H4 (cell line): ENCODE results near the gene OPRL1. TPM values are rescaled to one million over a fixed set of nuclear protein-coding genes. Genes with fewer than 3 reads are reported as not detected.
"Not testable (repeated sequence)": the region's sequence is repeated elsewhere in the genome, so short reads cannot be mapped to it uniquely, and the experiment has no call there.

ENCODE experiments used
- DNase-seq: peaks from one replicate; pipeline ENCODE4 v3.0.0-alpha.2; 2015; ENCODE audit warnings: low spot score
- total RNA-seq: library from RNA; depleted of rRNA; stranded (reverse); fragments of >200 nt; shearing (Covaris generic); gene quantifications from 2 replicates; pipeline ENCODE4 v1.2.3, GENCODE V29; 2014

OPRL1 gene
- total RNA-seq, 1 experiment from 2014 or later: 0.97 TPM

DNA sequence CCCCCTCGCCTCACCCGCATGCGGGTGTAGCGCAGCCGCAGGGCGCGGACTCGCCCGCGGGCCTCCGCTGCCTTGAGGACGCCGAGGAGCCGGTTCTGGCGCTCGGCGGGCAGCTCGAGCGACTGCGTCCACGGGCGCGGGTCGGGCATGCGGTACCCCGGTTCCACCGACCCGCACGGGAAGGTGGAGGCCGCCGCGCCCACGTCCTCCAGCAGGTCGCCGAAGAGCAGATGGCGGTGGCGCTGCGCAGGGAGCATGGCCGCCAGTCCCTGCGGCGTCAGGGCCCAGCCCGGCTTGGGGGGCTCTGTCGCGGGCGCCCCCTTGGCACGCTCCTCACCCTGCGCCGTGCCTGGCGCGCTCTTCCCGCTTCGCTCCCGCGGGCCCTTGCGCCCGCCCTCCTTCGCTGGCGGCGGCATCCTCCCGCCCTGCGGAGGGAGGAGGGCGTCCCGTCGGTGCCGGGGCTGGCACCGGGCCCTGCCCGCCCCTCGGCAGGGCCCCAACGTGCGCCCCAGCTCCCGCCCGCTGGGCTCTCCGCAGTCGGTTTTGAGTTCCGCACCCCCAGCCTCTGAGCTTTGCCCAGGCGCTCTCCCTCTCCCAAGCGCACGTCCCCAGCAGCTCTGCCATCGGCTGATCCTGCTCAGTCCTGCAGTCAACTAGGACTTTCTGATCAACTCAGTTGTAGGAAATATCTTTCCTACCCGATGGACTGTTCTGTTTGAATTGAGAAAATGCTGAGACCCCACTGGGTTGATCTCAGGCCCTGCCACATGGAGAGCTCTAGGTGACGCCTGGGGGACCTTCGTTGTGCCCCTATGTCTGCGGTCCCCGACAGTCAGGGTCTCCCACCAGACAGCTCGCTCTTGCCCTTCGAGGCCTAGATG, 4.2 kb downstream of the OPRL1 start, which contains the start of gene LKAAEAR1:
Gene LKAAEAR1, minus strand, starts transcription at position 595 of the 881 bp plus-strand sequence. Its CDS starts 179 bp downstream, at position 416.
- no peak for DNase-seq

DNA sequence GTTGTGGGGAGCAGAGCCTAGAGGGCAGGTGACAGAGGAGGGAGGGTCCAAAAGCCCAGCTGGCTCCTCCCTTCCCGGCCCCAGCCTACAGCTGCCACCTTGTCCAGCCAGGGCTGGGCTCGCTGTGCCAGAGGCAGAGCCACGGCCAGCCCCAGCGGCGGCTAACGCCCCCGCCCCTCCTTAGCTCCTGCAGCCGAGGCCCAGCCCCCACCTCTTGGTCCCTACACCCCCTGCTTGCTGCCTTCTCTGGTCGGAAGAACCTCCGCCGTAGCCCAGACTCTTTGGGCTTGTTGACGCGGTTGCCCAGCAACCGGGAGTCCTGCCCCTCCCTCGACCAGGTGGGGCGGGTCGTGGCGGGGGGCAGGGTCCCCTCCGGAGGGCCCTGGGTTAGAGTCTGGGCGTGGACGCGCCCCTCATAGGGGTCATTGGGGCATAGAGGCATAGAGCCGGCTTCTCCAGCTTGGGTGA, 4.8 kb downstream of the OPRL1 start:
- no peak for DNase-seq

DNA sequence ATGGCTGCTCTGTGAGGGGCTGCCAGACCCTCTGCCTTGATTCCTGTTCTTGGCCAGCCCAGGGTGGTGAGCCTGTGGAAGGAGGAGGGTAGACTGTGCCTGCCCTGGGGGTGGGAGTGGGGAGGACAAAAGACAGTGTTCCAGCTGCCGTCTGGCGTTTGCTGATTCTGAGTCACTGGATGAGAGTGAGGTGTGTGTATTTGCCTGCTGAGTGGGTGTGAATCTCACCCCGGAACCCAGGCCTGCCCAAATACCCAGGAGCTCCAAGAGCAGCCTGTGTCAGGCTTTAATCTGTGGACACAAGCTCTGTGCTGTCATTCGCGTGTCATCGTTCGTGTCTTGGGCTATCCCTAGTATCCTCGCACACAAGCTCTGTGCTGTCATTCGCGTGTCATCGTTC, 6.9 kb downstream of the OPRL1 start:
- no peak for DNase-seq

DNA sequence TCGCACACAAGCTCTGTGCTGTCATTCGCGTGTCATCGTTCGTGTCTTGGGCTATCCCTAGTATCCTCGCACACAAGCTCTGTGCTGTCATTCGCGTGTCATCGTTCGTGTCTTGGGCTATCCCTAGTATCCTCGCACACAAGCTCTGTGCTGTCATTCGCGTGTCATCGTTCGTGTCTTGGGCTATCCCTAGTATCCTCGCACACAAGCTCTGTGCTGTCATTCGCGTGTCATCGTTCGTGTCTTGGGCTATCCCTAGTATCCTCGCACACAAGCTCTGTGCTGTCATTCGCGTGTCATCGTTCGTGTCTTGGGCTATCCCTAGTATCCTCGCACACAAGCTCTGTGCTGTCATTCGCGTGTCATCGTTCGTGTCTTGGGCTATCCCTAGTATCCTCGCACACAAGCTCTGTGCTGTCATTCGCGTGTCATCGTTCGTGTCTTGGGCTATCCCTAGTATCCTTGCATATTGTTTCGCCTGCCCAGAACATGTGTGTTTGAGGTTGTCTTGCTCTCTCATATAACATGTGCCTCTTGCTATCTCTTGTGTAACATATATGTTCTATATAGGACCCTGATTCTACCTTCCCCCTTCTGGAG, 7.4 kb downstream of the OPRL1 start:
- DNase-seq: not testable (repeated sequence)

DNA sequence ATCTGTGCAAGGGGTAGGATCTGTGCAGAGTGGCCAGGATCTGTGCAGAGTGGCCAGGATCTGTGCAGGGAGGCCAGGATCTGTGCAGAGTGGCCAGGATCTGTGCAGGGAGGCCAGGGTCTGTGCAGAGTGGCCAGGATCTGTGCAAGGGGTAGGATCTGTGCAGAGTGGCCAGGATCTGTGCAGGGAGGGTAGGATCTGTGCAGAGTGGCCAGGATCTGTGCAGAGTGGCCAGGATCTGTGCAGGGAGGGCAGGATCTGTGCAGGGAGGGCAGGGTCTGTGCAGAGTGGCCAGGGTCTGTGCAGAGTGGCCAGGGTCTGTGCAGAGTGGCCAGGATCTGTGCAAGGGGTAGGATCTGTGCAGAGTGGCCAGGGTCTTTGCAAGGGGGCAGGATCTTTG, 8.7 kb downstream of the OPRL1 start:
- not testable (repeated sequence) for DNase-seq

DNA sequence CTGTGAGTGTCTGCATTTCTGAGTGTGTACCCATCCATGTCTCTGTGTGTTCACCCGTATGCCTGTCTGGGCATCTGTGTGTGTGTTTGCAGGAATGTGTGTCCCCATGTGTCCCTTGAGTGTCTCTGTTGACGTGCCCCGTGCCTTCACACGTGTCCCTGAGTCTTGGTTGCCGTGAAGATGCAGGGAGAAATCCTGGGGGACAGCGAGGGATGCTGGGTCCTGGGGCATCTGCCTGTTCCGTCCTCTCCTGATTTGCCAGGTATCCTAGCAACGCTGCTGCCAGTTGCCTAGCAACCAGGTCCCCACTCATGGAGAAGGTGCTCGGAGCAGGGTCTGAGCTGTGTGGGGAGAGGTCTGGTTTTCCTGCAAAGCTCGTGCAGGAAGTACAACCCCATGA, 10.3 kb downstream of the OPRL1 start:
- no peak for DNase-seq

DNA sequence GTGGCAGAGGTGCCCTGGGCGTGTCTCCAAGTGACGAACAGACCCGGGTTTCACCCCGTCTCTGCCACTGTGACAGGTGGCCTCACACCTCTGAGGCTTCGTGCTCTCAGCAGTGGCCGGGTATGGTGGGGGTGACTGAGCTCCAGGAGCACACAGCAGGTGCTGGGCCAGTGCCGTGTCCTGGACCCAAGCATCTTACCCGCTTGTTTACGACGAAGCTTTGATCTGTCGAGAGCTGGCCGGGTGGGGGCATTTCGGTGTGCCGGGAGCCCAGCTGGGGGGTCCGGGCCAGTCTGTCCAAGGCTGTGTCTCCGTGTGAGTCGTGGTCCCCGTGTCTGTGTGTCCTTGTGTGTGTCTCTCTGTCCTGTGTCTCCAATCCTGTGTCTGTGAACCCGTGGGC, 11.5 kb downstream of the OPRL1 start:
- no peak for DNase-seq

DNA sequence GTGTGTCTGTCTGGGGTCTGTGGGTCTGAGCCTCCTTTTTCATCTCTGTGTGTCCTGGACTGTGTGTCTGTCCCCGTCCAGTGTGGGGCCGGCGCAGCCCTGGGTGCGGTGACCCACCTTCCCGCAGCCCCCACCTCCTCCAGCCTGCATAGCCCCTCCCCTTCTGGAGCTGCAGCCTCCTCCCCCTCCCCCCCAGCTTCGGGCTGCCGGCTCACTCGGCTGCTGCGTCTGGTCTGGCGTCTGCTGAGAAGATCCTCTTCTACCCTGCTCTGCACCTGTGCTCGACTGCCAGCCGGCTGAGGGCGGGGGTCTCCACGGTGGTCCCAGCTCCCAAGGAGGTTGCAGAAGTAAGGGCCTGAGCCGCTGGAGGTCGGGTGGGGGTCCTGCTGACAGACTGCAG, 11.9 kb downstream of the OPRL1 start:
- DNase-seq: no peak

DNA sequence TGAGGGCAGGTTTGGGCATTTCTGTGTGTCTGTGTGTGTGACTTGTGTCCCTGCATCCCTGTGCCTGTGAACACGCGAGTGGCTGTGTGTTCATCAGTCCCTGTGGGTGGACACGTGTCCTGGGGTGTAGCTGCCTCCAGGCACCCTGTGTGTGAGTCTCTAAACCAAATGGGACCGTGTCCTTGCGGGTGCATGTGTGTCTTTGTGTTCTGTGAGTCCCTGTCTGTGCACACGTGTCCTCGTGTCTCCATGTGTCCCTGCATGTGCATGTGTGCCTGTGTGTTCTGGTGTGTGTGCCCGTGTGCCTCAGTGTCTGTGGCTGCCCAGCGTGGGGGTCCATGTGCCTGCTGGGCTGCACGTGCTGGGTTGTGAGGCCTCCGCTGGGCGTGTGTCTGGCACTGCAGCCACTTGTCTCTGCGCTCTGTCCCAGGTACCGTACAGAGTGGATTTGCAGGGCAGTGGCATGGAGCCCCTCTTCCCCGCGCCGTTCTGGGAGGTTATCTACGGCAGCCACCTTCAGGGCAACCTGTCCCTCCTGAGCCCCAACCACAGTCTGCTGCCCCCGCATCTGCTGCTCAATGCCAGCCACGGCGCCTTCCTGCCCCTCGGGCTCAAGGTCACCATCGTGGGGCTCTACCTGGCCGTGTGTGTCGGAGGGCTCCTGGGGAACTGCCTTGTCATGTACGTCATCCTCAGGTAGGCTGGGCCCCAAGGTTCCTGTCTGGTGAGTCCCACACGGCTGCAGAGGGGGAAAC, 12.6 kb downstream of the OPRL1 start:
- no peak for DNase-seq

DNA sequence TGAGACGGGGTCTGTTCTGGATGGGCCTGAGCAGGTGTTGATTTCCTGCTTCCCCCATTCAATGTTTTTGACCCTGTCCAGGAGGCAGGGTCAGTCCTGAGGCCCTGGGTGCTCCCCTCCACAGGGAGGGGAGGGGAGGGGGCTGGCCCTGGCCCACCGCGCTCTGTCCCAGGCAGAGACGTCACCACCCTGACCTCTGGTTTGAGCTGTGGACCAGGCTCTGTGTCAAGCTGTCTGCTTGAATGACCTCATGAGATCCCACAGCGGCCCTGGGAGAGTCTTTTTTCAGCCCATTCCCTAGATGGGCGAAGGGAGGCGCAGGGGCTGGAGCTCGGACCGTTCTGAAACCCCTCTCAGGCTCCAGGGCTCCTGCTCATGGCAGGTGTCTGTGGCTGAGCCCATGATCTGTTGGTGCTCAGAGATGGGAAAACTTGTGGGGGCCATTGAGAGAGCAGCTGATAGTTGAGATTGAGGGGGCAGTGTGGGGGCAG, 13.2 kb downstream of the OPRL1 start:
- DNase-seq: no peak

DNA sequence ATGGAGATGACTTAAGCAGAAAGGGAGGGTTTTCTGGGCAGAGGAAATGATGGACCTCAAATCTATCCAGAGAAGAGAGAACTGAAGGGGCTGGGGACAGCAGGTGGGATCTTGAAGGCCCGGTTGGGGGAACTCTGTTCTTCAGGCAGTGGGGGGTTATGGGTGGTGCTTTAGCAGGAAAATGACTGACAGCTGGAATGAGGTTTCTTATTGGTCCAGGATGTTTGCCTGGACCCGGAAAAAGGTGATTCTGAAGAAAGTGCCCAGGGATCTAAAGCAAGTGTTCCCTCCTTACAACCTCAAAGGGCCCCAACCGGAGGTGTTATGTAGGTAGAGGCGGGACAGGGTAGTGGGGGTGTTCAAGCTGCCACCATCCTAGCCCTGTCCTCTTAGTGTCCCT, 15.6 kb downstream of the OPRL1 start:
- DNase-seq: no peak

DNA sequence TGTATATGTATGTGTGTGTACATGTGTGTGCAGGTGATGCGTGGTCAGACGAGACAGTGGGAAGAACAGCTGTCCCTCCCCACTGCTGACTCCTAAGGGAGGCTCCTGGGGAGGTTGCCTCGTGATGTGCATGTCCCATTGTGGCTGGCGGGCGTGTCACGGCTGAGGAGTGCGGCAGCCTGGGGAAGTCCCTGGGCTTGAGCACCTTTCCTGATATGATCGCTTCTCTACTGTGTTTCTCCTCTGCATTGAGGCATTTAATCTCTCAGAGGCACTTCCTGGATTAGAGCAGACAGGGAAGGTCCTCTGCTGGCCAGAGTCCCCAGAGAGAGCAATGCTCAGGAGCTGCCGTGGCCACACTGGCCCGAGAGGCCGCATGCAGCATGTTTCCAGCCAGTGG, 16.0 kb downstream of the OPRL1 start:
- DNase-seq: no peak

DNA sequence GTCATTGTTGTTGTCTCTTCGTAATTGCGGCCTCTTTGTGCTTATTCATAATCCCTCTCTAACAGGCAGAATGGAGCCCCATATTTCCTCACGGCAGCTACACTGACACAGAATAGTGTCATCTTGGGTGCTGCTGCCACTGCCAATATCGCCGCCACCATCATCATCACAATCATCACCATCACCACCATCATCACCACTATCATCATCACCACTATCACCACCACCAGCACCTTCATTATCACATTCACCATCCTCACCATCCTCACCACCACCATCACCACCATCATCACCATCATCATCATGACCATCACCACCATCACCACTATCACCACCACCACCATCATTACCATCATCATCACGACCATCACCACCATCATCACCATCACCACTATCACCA, 16.7 kb downstream of the OPRL1 start:
- DNase-seq: no peak

DNA sequence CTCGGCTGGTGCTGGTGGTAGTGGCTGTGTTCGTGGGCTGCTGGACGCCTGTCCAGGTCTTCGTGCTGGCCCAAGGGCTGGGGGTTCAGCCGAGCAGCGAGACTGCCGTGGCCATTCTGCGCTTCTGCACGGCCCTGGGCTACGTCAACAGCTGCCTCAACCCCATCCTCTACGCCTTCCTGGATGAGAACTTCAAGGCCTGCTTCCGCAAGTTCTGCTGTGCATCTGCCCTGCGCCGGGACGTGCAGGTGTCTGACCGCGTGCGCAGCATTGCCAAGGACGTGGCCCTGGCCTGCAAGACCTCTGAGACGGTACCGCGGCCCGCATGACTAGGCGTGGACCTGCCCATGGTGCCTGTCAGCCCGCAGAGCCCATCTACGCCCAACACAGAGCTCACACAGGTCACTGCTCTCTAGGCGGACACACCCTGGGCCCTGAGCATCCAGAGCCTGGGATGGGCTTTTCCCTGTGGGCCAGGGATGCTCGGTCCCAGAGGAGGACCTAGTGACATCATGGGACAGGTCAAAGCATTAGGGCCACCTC, 18.7 kb downstream of the OPRL1 start:
- DNase-seq: no peak

DNA sequence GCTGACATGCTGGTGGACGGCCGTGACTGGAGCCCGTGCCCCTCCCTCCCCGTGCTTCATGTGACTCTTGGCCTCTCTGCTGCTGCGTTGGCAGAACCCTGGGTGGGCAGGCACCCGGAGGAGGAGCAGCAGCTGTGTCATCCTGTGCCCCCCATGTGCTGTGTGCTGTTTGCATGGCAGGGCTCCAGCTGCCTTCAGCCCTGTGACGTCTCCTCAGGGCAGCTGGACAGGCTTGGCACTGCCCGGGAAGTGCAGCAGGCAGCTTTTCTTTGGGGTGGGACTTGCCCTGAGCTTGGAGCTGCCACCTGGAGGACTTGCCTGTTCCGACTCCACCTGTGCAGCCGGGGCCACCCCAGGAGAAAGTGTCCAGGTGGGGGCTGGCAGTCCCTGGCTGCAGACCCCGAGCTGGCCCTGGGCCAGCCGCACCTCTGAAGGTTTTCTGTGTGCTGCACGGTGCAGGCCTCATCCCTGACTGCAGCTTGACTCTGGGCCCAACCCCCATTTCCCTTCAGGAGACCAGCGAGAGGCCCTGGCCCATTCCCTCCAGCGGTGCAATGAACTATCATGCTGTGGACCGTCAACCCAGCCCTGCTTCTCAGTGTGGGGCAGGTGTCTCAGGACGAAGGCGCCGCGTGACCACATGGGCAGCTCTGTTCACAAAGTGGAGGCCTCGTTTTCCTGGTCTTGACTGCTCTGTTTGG, 19.4 kb downstream of the OPRL1 start:
- DNase-seq: no peak

DNA sequence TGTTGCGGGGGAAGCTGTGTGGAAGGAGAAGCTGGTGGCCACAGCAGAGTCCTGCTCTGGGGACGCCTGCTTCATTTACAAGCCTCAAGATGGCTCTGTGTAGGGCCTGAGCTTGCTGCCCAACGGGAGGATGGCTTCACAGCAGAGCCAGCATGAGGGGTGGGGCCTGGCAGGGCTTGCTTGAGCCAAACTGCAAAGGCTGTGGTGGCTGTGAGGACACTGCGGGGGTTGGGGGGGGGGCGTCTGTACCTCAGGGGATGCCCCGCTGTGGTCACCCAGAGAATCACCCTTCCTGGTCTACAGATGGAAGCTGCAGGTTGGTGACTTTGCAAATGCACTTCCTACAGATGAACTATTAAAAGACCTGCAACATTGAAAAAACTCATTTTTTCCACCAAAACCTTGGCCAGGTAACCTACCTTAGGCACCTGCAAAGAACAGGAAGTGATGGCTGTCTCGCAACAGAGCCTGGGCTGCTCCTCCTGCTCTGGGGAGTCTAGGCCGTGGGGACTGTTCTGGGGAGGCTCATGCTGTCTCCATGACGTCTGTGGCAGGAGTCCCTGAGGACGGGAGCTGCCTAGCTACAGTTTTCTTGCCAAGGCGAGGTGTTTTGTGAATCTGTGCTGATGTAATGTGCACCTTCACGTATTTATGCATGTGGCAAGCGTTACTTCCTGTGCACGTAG, 20.1 kb downstream of the OPRL1 start:
- no peak for DNase-seq

DNA sequence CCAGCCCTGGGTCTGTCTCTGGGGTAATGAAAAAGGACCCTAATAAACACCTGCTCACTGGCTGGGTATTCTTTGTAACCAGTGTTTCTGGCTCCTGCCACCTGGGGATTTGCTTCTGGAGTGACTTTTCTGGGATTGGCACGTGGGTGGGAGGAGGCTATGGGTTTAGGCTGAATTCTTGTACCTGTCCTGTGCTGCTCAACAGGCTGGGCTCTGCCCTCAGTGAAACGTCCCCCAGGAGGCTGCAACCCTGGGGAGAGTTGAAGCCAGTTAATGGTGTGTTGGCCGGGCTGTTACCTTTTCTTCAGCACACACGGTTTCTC, 20.6 kb downstream of the OPRL1 start:
- DNase-seq: no peak

DNA sequence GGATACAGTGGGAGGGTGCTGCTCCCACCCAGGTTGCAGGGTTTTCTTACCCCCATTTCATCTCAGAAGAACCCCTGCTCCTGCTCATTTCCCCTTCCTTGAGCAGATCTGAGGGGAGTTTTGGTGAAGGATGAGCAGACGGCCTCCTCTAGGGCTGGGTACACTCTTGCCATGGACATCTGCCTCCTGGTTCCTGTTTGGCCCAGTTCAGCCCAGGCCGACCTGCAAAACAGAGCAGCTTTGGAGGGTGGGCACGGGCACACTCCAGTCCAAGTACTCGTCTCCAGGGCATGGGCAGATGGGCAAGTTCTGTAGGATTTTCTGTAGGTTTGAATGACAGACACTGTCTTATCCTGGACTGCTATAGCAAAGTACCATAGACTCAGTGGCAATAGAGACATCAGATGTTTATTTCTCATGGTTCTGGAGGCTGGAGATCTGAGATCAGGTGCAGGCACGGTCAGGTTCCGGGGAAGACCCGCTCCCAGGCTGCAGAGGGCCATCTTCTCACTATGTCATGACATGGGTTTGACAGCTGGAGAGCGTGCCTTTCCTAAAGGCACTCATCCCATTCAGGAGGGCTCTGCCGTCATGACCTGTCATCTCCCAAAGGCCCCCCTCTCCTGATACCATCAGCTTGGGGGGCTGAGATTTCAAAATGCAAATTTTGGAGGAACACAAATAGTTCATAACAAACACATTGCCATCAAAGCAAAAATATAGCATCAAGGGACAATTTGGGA, 21.2 kb downstream of the OPRL1 start:
- no peak for DNase-seq

DNA sequence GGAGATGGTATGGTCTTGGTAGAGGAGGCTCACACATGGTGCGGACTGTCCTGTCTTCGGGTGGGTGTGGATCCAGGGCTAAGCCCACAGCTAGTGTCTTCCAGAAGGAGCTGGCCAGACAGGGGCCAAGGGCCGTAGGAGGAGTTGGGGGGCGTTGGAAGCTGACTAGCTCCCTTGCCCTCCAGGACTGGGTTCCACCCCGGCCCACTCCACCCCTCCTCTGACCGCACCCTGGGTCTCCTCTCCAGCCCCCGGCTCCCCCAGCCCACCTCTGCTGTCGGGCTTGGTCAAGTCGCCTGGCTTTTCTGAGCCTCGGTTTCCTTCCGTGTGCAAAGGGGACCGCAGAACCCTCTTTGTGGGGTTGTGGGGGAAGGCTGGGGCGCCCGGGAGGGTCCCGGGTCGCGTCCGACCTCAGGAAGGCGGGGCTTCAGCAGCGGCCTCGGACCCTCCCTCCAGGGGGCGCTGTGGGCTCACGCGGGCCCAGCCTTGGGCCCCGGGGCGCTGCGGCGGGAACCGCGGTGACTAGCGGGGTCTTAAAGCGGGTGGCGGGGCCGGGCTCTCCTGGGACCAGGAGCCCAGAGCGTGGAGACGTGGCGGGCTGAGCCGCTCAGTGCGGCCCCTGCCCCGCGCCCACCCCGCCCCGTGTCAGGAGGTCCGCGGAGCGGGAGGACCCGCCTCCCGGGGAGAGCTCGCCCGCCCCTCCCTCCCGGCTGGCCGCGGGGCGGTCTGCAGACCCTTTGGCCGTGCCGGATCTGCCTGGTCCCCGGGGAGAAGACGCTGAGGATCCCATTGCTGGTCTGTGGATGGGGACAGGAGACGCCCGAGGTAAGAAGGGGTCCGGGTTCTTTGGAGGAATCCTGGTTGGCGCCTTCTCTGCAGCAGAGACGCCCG, 22.1 kb downstream of the OPRL1 start:
- no peak for DNase-seq
